ENCODE results near the gene DACT3.

Gene DACT3

DNA sequence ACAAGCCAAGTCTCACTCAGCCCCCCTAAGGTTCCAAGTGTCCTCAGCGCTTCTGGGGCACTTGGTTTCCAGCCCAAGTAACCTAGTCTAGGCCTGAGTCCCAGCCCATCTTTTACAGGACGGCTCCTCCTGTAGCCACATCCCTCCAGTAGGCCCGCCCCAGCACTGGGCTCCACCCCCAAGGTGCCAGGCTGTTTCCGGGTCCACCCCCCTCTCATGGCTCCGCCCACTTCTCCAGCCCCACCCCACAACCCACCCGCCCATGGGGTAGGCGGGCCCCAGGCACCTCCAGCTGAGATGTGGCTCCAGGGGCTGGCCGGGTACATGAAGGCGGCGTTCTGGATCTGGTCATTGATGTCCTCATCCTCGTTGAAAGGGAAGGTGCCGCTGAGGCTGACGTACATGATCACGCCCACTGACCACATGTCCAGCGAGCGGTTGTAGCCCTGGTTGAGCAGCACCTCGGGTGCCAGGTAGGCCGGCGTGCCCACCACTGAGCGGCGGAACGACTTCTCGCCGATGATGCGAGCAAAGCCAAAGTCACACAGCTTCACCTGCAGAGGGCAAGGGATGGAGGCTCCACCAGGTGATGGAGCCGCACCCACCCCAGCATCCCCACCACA is 17.2 kb upstream of the DACT3 start:
- Histone ChIP-seq H3K9me3 (ENCODE audit: insufficient read depth, low read depth, low read length) (no peaks in the 10 kb centered on the region), H3K4me2 (ENCODE audit: low read depth, low read length, poor library complexity, severe bottlenecking) (no peak overlapping the region), H3K27me3 (ENCODE audit: insufficient read depth, low read length, poor library complexity, severe bottlenecking) (no peaks in the 10 kb centered on the region), H3F3A (ENCODE audit: low read depth) (no peaks in the 10 kb centered on the region), H3K36me3 (ENCODE audit: insufficient read depth, low read length) (peaks cover 79% of the 10 kb centered on the region; the same call in 1 of the 2 replicates), H3K79me2 (ENCODE audit: insufficient read depth, low read length) (peaks cover 10% of the 10 kb centered on the region; the same call in 1 of the 2 replicates), H4K20me1 (ENCODE audit: insufficient read depth, low read length, poor library complexity, severe bottlenecking) (peaks cover 17% of the 10 kb centered on the region), H3K9ac (ENCODE audit: low read depth, low read length, poor library complexity, severe bottlenecking) (no peak overlapping the region), H3K4me3 (ENCODE audit: low read length, poor library complexity, severe bottlenecking) (no peak overlapping the region), H3K4me1 (ENCODE audit: insufficient read depth, low read length, poor library complexity, severe bottlenecking) (no peaks in the 10 kb centered on the region), H3K9me2 (replicated peaks; ENCODE audit: low read depth, low read length) (no peaks in the 10 kb centered on the region), H2AFZ (ENCODE audit: low read length) (no peak overlapping the region)
- TF ChIP-seq, protein P1, sequence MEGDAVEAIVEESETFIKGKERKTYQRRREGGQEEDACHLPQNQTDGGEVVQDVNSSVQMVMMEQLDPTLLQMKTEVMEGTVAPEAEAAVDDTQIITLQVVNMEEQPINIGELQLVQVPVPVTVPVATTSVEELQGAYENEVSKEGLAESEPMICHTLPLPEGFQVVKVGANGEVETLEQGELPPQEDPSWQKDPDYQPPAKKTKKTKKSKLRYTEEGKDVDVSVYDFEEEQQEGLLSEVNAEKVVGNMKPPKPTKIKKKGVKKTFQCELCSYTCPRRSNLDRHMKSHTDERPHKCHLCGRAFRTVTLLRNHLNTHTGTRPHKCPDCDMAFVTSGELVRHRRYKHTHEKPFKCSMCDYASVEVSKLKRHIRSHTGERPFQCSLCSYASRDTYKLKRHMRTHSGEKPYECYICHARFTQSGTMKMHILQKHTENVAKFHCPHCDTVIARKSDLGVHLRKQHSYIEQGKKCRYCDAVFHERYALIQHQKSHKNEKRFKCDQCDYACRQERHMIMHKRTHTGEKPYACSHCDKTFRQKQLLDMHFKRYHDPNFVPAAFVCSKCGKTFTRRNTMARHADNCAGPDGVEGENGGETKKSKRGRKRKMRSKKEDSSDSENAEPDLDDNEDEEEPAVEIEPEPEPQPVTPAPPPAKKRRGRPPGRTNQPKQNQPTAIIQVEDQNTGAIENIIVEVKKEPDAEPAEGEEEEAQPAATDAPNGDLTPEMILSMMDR (conservative IDR thresholded peaks at IDR 0.05; ENCODE audit: low read length), result no peak
- no peak for TF ChIP-seq EZH2phosphoT487 (IDR thresholded peaks at IDR 0.05; ENCODE audit: borderline replicate concordance)

DNA sequence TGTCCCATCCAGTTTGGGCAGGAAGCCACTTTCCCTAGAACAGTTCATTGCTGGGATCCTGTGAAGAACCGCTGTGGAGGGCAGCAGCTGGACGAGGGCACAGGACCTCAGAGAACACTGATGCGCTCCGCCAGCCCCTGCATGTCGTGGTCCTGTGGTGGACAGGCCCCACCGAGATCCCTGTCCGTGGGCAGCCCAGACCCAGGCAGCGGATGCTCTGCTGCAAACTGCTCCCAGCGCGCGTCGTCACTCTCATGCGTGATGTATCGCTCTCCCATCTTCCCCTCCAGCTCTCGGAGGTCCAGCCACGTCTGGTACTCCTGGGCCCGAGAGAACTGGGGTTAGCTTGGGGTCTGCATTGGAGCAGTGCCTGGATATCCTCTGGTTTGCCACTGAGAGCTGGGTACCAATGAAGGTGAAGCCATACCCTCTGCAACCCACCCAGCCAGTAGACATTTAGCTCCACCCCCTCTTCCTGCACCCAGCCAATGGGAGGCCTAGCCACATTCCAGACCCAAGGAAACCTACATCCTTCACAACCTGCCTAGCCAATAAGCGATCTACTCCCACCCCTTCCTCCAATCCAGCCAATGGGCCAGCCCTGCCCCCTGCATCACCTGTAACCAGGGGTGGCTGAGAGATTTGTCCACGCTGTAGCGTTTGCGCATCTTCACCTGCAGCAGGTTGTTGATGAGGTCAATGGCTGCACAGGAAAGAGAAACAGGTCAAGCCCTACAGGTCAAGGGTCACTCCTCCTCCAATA is 13.6 kb upstream of the DACT3 start:
- H3K27me3 ChIP-seq (ENCODE audit: insufficient read depth, low read length, poor library complexity, severe bottlenecking), result no peaks in the 10 kb centered on the region
- H3K36me3 ChIP-seq (ENCODE audit: insufficient read depth, low read length), result peaks cover 68% of the 10 kb centered on the region; the same call in 1 of the 2 replicates
- peaks cover 10% of the 10 kb centered on the region; the same call in 1 of the 2 replicates for H3K79me2 ChIP-seq (ENCODE audit: insufficient read depth, low read length)
- no peak overlapping the region for H3K9ac ChIP-seq (ENCODE audit: low read depth, low read length, poor library complexity, severe bottlenecking)
- H3K4me1 ChIP-seq (ENCODE audit: insufficient read depth, low read length, poor library complexity, severe bottlenecking), result no peaks in the 10 kb centered on the region
- H3K9me2 ChIP-seq (replicated peaks; ENCODE audit: low read depth, low read length), result no peaks in the 10 kb centered on the region
- H3K4me3 ChIP-seq (ENCODE audit: low read length, poor library complexity, severe bottlenecking), result no peak overlapping the region
- peaks cover 15% of the 10 kb centered on the region for H4K20me1 ChIP-seq (ENCODE audit: insufficient read depth, low read length, poor library complexity, severe bottlenecking)
- H2AFZ ChIP-seq (ENCODE audit: low read length), result no peak overlapping the region
- no peak overlapping the region for H3K4me2 ChIP-seq (ENCODE audit: low read depth, low read length, poor library complexity, severe bottlenecking)
- no peak for TF ChIP-seq EZH2phosphoT487 (IDR thresholded peaks at IDR 0.05; ENCODE audit: borderline replicate concordance)
- TF ChIP-seq, protein P1 (conservative IDR thresholded peaks at IDR 0.05; ENCODE audit: low read length), result no peak
- no peaks in the 10 kb centered on the region for H3F3A ChIP-seq (ENCODE audit: low read depth)
- H3K9me3 ChIP-seq (ENCODE audit: insufficient read depth, low read depth, low read length), result no peaks in the 10 kb centered on the region

DNA sequence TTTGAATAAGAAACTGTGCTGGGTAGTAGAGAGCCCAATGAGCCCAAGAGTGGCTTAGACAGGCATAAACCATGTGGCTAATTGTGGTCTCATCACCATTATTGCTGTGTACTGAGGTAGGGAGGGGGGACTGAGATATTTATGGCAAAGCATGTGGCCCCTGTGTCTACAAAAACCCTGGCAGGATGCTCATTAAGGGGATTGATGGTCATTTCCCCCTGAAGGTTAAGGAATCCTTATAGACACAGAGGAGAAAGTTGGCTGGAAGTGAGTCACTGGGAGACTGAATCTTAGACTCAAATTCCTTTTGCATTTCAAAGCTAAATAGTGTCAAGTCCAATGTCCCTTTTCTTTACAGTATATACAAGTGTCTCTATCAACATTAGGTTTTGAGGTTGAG is 9.8 kb upstream of the DACT3 start:
- no peak overlapping the region for H3K4me2 ChIP-seq (ENCODE audit: low read depth, low read length, poor library complexity, severe bottlenecking)
- H3K4me3 ChIP-seq (ENCODE audit: low read length, poor library complexity, severe bottlenecking), result no peak overlapping the region
- TF ChIP-seq, protein P1 (conservative IDR thresholded peaks at IDR 0.05; ENCODE audit: low read length), result no peak
- no peak for TF ChIP-seq EZH2phosphoT487 (IDR thresholded peaks at IDR 0.05; ENCODE audit: borderline replicate concordance)

More for the DNA sequence above, 9.8 kb upstream of the DACT3 start:
- Histone ChIP-seq H2AFZ (ENCODE audit: low read length) (no peak overlapping the region), H3K9ac (ENCODE audit: low read depth, low read length, poor library complexity, severe bottlenecking) (no peak overlapping the region), H3K27me3 (ENCODE audit: insufficient read depth, low read length, poor library complexity, severe bottlenecking) (no peaks in the 10 kb centered on the region), H3K36me3 (ENCODE audit: insufficient read depth, low read length) (peaks cover 36% of the 10 kb centered on the region; the same call in 1 of the 2 replicates), H3K79me2 (ENCODE audit: insufficient read depth, low read length) (no peaks in the 10 kb centered on the region), H3K9me3 (ENCODE audit: insufficient read depth, low read depth, low read length) (no peaks in the 10 kb centered on the region), H3K4me1 (ENCODE audit: insufficient read depth, low read length, poor library complexity, severe bottlenecking) (no peaks in the 10 kb centered on the region), H4K20me1 (ENCODE audit: insufficient read depth, low read length, poor library complexity, severe bottlenecking) (peaks cover 4% of the 10 kb centered on the region), H3K9me2 (replicated peaks; ENCODE audit: low read depth, low read length) (no peaks in the 10 kb centered on the region), H3F3A (ENCODE audit: low read depth) (no peaks in the 10 kb centered on the region)

Data from Loucy (cell line).